ENCODE results near the gene TSPAN31.

The TSPAN31 gene

DNA sequence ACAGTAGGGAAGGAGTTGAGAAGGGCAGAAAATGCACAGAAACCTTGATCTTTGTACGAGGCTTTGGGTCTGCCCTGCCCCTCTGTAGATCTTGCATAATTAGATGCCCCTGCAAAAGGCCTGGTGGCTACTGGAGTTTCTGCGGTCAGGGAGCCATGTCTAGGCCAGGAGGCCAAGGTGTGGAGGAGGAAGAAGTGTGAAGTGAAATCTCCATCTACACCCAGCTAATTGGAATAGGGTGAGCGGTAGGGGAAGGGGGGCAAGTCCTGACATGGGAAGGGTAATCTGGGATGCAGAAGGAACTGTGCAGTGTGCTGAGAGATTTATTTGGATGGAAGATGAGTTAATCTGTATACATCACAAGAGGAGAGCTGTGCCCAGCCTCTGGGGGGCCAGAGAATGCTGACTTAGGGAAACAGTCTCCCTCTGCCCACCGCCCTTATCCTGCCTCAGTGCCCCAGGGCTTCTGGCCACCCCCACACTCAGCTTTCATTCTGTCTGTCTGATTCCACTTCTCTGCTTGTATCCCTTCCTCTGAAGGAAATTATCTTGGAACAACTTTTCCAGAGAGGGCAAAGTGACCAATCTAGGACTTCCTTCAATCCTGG lies 16.7 kb downstream of the TSPAN31 start:
- TF ChIP-seq, protein P1, sequence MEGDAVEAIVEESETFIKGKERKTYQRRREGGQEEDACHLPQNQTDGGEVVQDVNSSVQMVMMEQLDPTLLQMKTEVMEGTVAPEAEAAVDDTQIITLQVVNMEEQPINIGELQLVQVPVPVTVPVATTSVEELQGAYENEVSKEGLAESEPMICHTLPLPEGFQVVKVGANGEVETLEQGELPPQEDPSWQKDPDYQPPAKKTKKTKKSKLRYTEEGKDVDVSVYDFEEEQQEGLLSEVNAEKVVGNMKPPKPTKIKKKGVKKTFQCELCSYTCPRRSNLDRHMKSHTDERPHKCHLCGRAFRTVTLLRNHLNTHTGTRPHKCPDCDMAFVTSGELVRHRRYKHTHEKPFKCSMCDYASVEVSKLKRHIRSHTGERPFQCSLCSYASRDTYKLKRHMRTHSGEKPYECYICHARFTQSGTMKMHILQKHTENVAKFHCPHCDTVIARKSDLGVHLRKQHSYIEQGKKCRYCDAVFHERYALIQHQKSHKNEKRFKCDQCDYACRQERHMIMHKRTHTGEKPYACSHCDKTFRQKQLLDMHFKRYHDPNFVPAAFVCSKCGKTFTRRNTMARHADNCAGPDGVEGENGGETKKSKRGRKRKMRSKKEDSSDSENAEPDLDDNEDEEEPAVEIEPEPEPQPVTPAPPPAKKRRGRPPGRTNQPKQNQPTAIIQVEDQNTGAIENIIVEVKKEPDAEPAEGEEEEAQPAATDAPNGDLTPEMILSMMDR (IDR thresholded peaks at IDR 0.05), result no peak
- Histone ChIP-seq H3K27ac (no peak overlapping the region), H3K4me1 (ENCODE audit: control insufficient read depth in 1 of 2, insufficient read depth in 1 of 2, low read depth in 1 of 2, low read length in 1 of 2) (peaks cover 26 to 27% of the 10 kb centered on the region in 2 experiments), H3K27me3 (peaks cover 58% of the 10 kb centered on the region), H3K4me3 (ENCODE audit: low read depth in 1 of 2, low read length in 1 of 2) (no peak overlapping the region), H3K36me3 (no peaks in the 10 kb centered on the region), H3K9me3 (no peaks in the 10 kb centered on the region)

DNA sequence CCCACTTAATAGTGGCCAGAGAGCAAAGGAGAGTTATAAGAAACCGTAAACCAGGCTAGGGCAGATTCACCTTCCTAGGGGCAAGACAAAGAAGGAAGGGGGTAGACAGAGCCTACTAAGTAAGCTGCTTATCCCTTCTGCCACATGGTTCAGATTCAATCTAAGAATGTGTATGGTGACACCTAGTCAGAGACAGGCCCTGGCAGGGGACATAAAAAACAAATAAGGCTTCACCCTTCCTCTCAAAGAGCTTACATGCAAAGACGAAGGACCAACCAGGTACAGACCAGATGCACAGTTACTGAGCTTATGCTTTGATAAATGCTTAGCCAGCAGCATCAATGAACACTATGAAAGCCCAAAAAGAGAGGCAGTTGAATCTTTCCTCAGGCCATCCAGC lies 17.6 kb downstream of the TSPAN31 start:
- Histone ChIP-seq H3K27ac (no peak overlapping the region), H3K4me1 (ENCODE audit: control insufficient read depth in 1 of 2, insufficient read depth in 1 of 2, low read depth in 1 of 2, low read length in 1 of 2) (peaks cover 27 to 28% of the 10 kb centered on the region in 2 experiments), H3K9me3 (no peaks in the 10 kb centered on the region), H3K27me3 (peaks cover 60% of the 10 kb centered on the region), H3K36me3 (no peaks in the 10 kb centered on the region), H3K4me3 (ENCODE audit: low read depth in 1 of 2, low read length in 1 of 2) (no peak overlapping the region)
- TF ChIP-seq, protein P1 (IDR thresholded peaks at IDR 0.05), result no peak

DNA sequence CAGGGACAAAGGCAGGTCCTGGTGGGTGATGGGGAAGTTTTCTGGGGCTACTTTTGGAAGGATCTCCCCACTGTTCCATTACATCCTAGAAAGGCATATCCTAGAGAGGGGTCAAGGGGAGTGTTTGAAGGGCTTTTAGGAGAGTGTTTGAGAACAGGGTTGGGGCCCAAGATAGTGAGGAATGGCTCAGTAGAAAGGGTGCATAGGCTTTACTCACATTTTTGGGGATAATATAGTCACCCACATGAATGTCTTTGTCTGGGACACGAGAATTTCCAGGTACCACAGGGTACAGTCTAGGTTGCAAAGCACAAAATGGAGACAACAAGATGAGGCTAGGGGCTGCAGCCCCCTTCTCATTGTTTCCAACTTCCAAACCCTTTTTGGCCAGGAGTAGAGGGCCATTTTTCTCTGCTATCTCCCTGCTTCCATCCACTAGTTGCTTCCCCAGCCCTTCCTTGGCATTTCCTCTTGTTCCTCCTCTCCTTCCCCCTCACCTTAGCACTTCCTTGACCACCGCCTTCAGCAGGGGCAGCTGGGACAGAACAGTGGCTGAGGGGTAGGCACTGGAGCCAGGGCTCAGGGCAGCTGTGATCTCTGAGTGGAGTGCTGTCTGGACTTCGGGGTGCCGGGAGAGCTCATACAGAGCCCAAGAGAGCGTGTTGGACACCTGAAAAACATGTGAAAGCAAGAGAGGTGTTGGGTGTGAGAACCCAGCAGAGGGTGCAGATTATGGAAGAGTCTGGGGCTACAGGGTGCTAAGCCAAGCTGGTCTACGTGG lies 19.2 kb downstream of the TSPAN31 start:
- TF ChIP-seq, protein P1 (IDR thresholded peaks at IDR 0.05), result no peak

GRCh38 chr12:57764662-57765002 lies 19.8 kb downstream of the TSPAN31 start:
- no peaks in the 10 kb centered on the region for H3K36me3 ChIP-seq
- H3K27me3 ChIP-seq, result peaks cover 73% of the 10 kb centered on the region
- peaks cover 27 to 28% of the 10 kb centered on the region in 2 experiments for H3K4me1 ChIP-seq (ENCODE audit: control insufficient read depth in 1 of 2, insufficient read depth in 1 of 2, low read depth in 1 of 2, low read length in 1 of 2)
- H3K9me3 ChIP-seq, result no peaks in the 10 kb centered on the region
- H3K4me3 ChIP-seq (ENCODE audit: low read depth in 1 of 2, low read length in 1 of 2), result peak overlapping the region; percentile 26 to 47
- TF ChIP-seq, protein P1 (IDR thresholded peaks at IDR 0.05), result no peak
- H3K27ac ChIP-seq, result no peak overlapping the region

More for the DNA sequence above, 19.2 kb downstream of the TSPAN31 start:
- H3K36me3 ChIP-seq, result no peaks in the 10 kb centered on the region
- peaks cover 73% of the 10 kb centered on the region for H3K27me3 ChIP-seq
- H3K9me3 ChIP-seq, result no peaks in the 10 kb centered on the region
- H3K4me1 ChIP-seq (ENCODE audit: control insufficient read depth in 1 of 2, insufficient read depth in 1 of 2, low read depth in 1 of 2, low read length in 1 of 2), result peaks cover 27 to 28% of the 10 kb centered on the region in 2 experiments
- no peak overlapping the region for H3K4me3 ChIP-seq (ENCODE audit: low read depth in 1 of 2, low read length in 1 of 2)
- H3K27ac ChIP-seq, result no peak overlapping the region

DNA sequence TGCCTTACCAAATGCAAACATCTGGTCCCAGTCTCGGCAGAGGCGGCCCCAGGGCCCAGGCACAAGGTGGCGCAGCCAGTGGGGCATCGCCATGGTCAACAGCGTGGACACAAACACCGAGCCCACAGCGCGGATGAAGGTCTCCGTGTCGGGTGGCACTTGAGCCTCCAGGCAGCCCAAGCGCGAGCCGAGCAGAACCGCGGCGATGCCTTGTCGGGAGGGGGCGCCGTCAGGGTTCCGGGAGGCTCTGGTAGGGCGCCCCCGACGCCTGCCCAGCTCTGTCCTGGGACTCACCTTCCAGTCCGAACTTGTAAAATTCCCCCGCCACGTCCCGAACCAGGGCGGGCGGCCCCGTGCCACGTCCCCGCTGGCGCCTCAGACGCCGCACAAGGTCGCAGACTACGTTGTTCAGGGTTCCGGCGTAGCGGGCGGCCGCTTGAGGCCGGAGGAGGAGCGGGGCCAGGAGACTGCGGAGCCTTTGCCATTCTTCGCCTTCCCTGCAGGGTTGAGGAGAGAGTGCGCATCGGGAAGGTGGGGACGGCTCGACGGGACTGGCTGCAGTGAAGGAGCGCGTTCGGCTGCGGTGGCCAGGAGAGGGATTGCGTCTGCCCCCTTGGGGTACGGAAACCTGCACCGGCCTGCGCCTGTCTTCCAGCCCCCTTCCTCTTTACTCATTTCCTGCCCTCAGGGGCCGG lies 20.3 kb downstream of the TSPAN31 start:
- peak overlapping the region; percentile 26 to 47 for H3K4me3 ChIP-seq (ENCODE audit: low read depth in 1 of 2, low read length in 1 of 2)
- TF ChIP-seq, protein P1 (IDR thresholded peaks at IDR 0.05), result no peak
- no peaks in the 10 kb centered on the region for H3K36me3 ChIP-seq
- H3K27me3 ChIP-seq, result peaks cover 73% of the 10 kb centered on the region
- no peak overlapping the region for H3K27ac ChIP-seq
- H3K9me3 ChIP-seq, result no peaks in the 10 kb centered on the region
- H3K4me1 ChIP-seq (ENCODE audit: control insufficient read depth in 1 of 2, insufficient read depth in 1 of 2, low read depth in 1 of 2, low read length in 1 of 2), result peaks cover 27 to 28% of the 10 kb centered on the region in 2 experiments
